ENCODE data around the gene APLP2.
"Not testable (repeated sequence)": the region's sequence is repeated elsewhere in the genome, so short reads cannot be mapped to it uniquely, and the experiment has no call there.

The APLP2 gene

GRCh38 chr11:130087294-130087926 is 17.7 kb downstream of the APLP2 start:
- Histone ChIP-seq H3K4me1 (ENCODE audit: control insufficient read depth in 5 of 5, insufficient read depth in 5 of 5, low read length in 5 of 5) (peaks cover 0 to 36% (median 23%) of the 10 kb centered on the region in 5 donors), H3K27me3 (ENCODE audit: control insufficient read depth in 5 of 5, insufficient read depth in 4 of 5, low read length in 5 of 5) (no peaks in the 10 kb centered on the region), H3K9me3 (ENCODE audit: control insufficient read depth in 5 of 5, low read length in 5 of 5) (no peaks in the 10 kb centered on the region), H3K27ac (ENCODE audit: low read depth, low read length) (no peak overlapping the region), H3K9ac (ENCODE audit: low read length in 5 of 5) (no peak overlapping the region), H3K4me3 (ENCODE audit: low read depth in 1 of 5, low read length in 5 of 5) (no peak overlapping the region), H3K36me3 (ENCODE audit: control insufficient read depth in 5 of 5, insufficient read depth in 5 of 5, low read length in 5 of 5) (peaks cover 0 to 3% (median 0%) of the 10 kb centered on the region in 5 donors)

GRCh38 chr11:130088217-130088616 is 18.5 kb downstream of the APLP2 start:
- H3K4me1 ChIP-seq (ENCODE audit: control insufficient read depth in 5 of 5, insufficient read depth in 5 of 5, low read length in 5 of 5), result peaks cover 0 to 36% (median 23%) of the 10 kb centered on the region in 5 donors
- H3K27ac ChIP-seq (ENCODE audit: low read depth, low read length), result no peak overlapping the region
- H3K9me3 ChIP-seq (ENCODE audit: control insufficient read depth in 5 of 5, low read length in 5 of 5), result no peaks in the 10 kb centered on the region
- H3K4me3 ChIP-seq (ENCODE audit: low read depth in 1 of 5, low read length in 5 of 5), result no peak overlapping the region
- H3K9ac ChIP-seq (ENCODE audit: low read length in 5 of 5), result no peak overlapping the region
- no peaks in the 10 kb centered on the region for H3K36me3 ChIP-seq (ENCODE audit: control insufficient read depth in 5 of 5, insufficient read depth in 5 of 5, low read length in 5 of 5)
- no peaks in the 10 kb centered on the region for H3K27me3 ChIP-seq (ENCODE audit: control insufficient read depth in 5 of 5, insufficient read depth in 4 of 5, low read length in 5 of 5)

GRCh38 chr11:130088919-130089673 is 19.4 kb downstream of the APLP2 start:
- Histone ChIP-seq H3K4me3 (ENCODE audit: low read depth in 1 of 5, low read length in 5 of 5) (no peak overlapping the region), H3K9ac (ENCODE audit: low read length in 5 of 5) (peak overlapping the region in 1 of 5 donors; percentile 51), H3K27ac (ENCODE audit: low read depth, low read length) (no peak overlapping the region), H3K4me1 (ENCODE audit: control insufficient read depth in 5 of 5, insufficient read depth in 5 of 5, low read length in 5 of 5) (peaks cover 0 to 36% (median 23%) of the 10 kb centered on the region in 5 donors), H3K36me3 (ENCODE audit: control insufficient read depth in 5 of 5, insufficient read depth in 5 of 5, low read length in 5 of 5) (no peaks in the 10 kb centered on the region), H3K27me3 (ENCODE audit: control insufficient read depth in 5 of 5, insufficient read depth in 4 of 5, low read length in 5 of 5) (no peaks in the 10 kb centered on the region), H3K9me3 (ENCODE audit: control insufficient read depth in 5 of 5, low read length in 5 of 5) (no peaks in the 10 kb centered on the region)

- H3K4me3 ChIP-seq (ENCODE audit: low read depth in 1 of 5, low read length in 5 of 5), result no peak overlapping the region
- no peaks in the 10 kb centered on the region for H3K9me3 ChIP-seq (ENCODE audit: control insufficient read depth in 5 of 5, low read length in 5 of 5)
- no peaks in the 10 kb centered on the region for H3K36me3 ChIP-seq (ENCODE audit: control insufficient read depth in 5 of 5, insufficient read depth in 5 of 5, low read length in 5 of 5)
- H3K27me3 ChIP-seq (ENCODE audit: control insufficient read depth in 5 of 5, insufficient read depth in 4 of 5, low read length in 5 of 5), result no peaks in the 10 kb centered on the region
- no peak overlapping the region for H3K27ac ChIP-seq (ENCODE audit: low read depth, low read length)
- peaks cover 0 to 36% (median 23%) of the 10 kb centered on the region in 5 donors for H3K4me1 ChIP-seq (ENCODE audit: control insufficient read depth in 5 of 5, insufficient read depth in 5 of 5, low read length in 5 of 5)
- no peak overlapping the region for H3K9ac ChIP-seq (ENCODE audit: low read length in 5 of 5)
Observed at GRCh38 chr11:130089674-130090073, 20.0 kb downstream of the APLP2 start.

GRCh38 chr11:130090517-130090916 is 20.8 kb downstream of the APLP2 start:
- peaks cover 0 to 36% (median 26%) of the 10 kb centered on the region in 5 donors for H3K4me1 ChIP-seq (ENCODE audit: control insufficient read depth in 5 of 5, insufficient read depth in 5 of 5, low read length in 5 of 5)

GRCh38 chr11:130091169-130091568 is 21.5 kb downstream of the APLP2 start:
- not testable (repeated sequence) for H3K36me3 ChIP-seq (ENCODE audit: control insufficient read depth in 5 of 5, insufficient read depth in 5 of 5, low read length in 5 of 5); H3K9ac ChIP-seq (ENCODE audit: low read length in 5 of 5)
- peaks cover 0 to 32% (median 26%) of the 10 kb centered on the region in 5 donors for H3K4me1 ChIP-seq (ENCODE audit: control insufficient read depth in 5 of 5, insufficient read depth in 5 of 5, low read length in 5 of 5)

More at GRCh38 chr11:130090517-130090916, 20.8 kb downstream of the APLP2 start:
- H3K36me3 ChIP-seq (ENCODE audit: control insufficient read depth in 5 of 5, insufficient read depth in 5 of 5, low read length in 5 of 5); H3K9me3 ChIP-seq (ENCODE audit: control insufficient read depth in 5 of 5, low read length in 5 of 5); H3K9ac ChIP-seq (ENCODE audit: low read length in 5 of 5); H3K27ac ChIP-seq (ENCODE audit: low read depth, low read length); H3K4me3 ChIP-seq (ENCODE audit: low read depth in 1 of 5, low read length in 5 of 5); H3K27me3 ChIP-seq (ENCODE audit: control insufficient read depth in 5 of 5, insufficient read depth in 4 of 5, low read length in 5 of 5): not testable (repeated sequence)

GRCh38 chr11:130092661-130093060 is 23.0 kb downstream of the APLP2 start:
- Histone ChIP-seq H3K9me3 (ENCODE audit: control insufficient read depth in 5 of 5, low read length in 5 of 5) (no peaks in the 10 kb centered on the region), H3K4me1 (ENCODE audit: control insufficient read depth in 5 of 5, insufficient read depth in 5 of 5, low read length in 5 of 5) (peaks cover 0 to 27% (median 13%) of the 10 kb centered on the region in 5 donors), H3K4me3 (ENCODE audit: low read depth in 1 of 5, low read length in 5 of 5) (no peak overlapping the region), H3K27me3 (ENCODE audit: control insufficient read depth in 5 of 5, insufficient read depth in 4 of 5, low read length in 5 of 5) (no peaks in the 10 kb centered on the region), H3K27ac (ENCODE audit: low read depth, low read length) (no peak overlapping the region), H3K9ac (ENCODE audit: low read length in 5 of 5) (no peak overlapping the region), H3K36me3 (ENCODE audit: control insufficient read depth in 5 of 5, insufficient read depth in 5 of 5, low read length in 5 of 5) (no peaks in the 10 kb centered on the region)

More at GRCh38 chr11:130091169-130091568, 21.5 kb downstream of the APLP2 start:
- not testable (repeated sequence) for H3K27me3 ChIP-seq (ENCODE audit: control insufficient read depth in 5 of 5, insufficient read depth in 4 of 5, low read length in 5 of 5); H3K9me3 ChIP-seq (ENCODE audit: control insufficient read depth in 5 of 5, low read length in 5 of 5); H3K27ac ChIP-seq (ENCODE audit: low read depth, low read length); H3K4me3 ChIP-seq (ENCODE audit: low read depth in 1 of 5, low read length in 5 of 5)

GRCh38 chr11:130094614-130095013 is 24.9 kb downstream of the APLP2 start:
- peaks cover 0 to 18% (median 9%) of the 10 kb centered on the region in 5 donors for H3K4me1 ChIP-seq (ENCODE audit: control insufficient read depth in 5 of 5, insufficient read depth in 5 of 5, low read length in 5 of 5)
- H3K4me3 ChIP-seq (ENCODE audit: low read depth in 1 of 5, low read length in 5 of 5), result no peak overlapping the region

GRCh38 chr11:130095326-130095725 is 25.6 kb downstream of the APLP2 start:
- Histone ChIP-seq H3K36me3 (ENCODE audit: control insufficient read depth in 5 of 5, insufficient read depth in 5 of 5, low read length in 5 of 5) (no peaks in the 10 kb centered on the region), H3K4me3 (ENCODE audit: low read depth in 1 of 5, low read length in 5 of 5) (no peak overlapping the region), H3K9ac (ENCODE audit: low read length in 5 of 5) (no peak overlapping the region), H3K27ac (ENCODE audit: low read depth, low read length) (no peak overlapping the region), H3K9me3 (ENCODE audit: control insufficient read depth in 5 of 5, low read length in 5 of 5) (no peaks in the 10 kb centered on the region), H3K4me1 (ENCODE audit: control insufficient read depth in 5 of 5, insufficient read depth in 5 of 5, low read length in 5 of 5) (peaks cover 0 to 17% (median 7%) of the 10 kb centered on the region in 5 donors), H3K27me3 (ENCODE audit: control insufficient read depth in 5 of 5, insufficient read depth in 4 of 5, low read length in 5 of 5) (no peaks in the 10 kb centered on the region)

More at GRCh38 chr11:130094614-130095013, 24.9 kb downstream of the APLP2 start:
- Histone ChIP-seq H3K36me3 (ENCODE audit: control insufficient read depth in 5 of 5, insufficient read depth in 5 of 5, low read length in 5 of 5) (no peaks in the 10 kb centered on the region), H3K9me3 (ENCODE audit: control insufficient read depth in 5 of 5, low read length in 5 of 5) (no peaks in the 10 kb centered on the region), H3K27ac (ENCODE audit: low read depth, low read length) (no peak overlapping the region), H3K9ac (ENCODE audit: low read length in 5 of 5) (no peak overlapping the region), H3K27me3 (ENCODE audit: control insufficient read depth in 5 of 5, insufficient read depth in 4 of 5, low read length in 5 of 5) (no peaks in the 10 kb centered on the region)

- Histone ChIP-seq H3K36me3 (ENCODE audit: control insufficient read depth in 5 of 5, insufficient read depth in 5 of 5, low read length in 5 of 5) (no peaks in the 10 kb centered on the region), H3K4me3 (ENCODE audit: low read depth in 1 of 5, low read length in 5 of 5) (no peak overlapping the region)
Observed at GRCh38 chr11:130096042-130096441, 26.3 kb downstream of the APLP2 start.

More at GRCh38 chr11:130096042-130096441, 26.3 kb downstream of the APLP2 start:
- Histone ChIP-seq H3K9ac (ENCODE audit: low read length in 5 of 5) (no peak overlapping the region), H3K4me1 (ENCODE audit: control insufficient read depth in 5 of 5, insufficient read depth in 5 of 5, low read length in 5 of 5) (peaks cover 0 to 17% (median 7%) of the 10 kb centered on the region in 5 donors), H3K27me3 (ENCODE audit: control insufficient read depth in 5 of 5, insufficient read depth in 4 of 5, low read length in 5 of 5) (no peaks in the 10 kb centered on the region), H3K27ac (ENCODE audit: low read depth, low read length) (no peak overlapping the region), H3K9me3 (ENCODE audit: control insufficient read depth in 5 of 5, low read length in 5 of 5) (no peaks in the 10 kb centered on the region)

All from subcutaneous abdominal adipose tissue (tissue), 5 donors.